Lower lobe of right lung (tissue), 2 donors: ENCODE data around the gene LTO1. TPM values are rescaled to one million over a fixed set of nuclear protein-coding genes. Genes with fewer than 3 reads are reported as not detected.

ENCODE experiments used
- ATAC-seq, 2 donors: fragments of 200-7000 bp; cut with Tn5 transposase; one replicate each; pipeline ENCODE4 v1.9.1; 2020 to 2022; ENCODE audit warnings: mild to moderate bottlenecking in 2 of 2, moderate library complexity in 2 of 2
- DNase-seq: peaks from one replicate; pipeline ENCODE4 v3.0.0-alpha.2; 2020
- H3K27ac ChIP-seq: fragments of 200-600 bp; one replicate; pipeline ENCODE4 v1.8.0; 2022
- H3K27me3 ChIP-seq: fragments of 200-600 bp; one replicate; pipeline ENCODE4 v1.8.0; 2022; ENCODE audit warnings: low read depth
- H3K36me3 ChIP-seq: fragments of 200-600 bp; one replicate; pipeline ENCODE4 v1.8.0; 2022; ENCODE audit warnings: mild to moderate bottlenecking
- H3K4me1 ChIP-seq: fragments of 200-600 bp; one replicate; pipeline ENCODE4 v1.8.0; 2022
- H3K4me3 ChIP-seq: fragments of 200-600 bp; one replicate; pipeline ENCODE4 v1.8.0; 2022; ENCODE audit warnings: mild to moderate bottlenecking
- H3K9me3 ChIP-seq: fragments of 200-600 bp; one replicate; pipeline ENCODE4 v1.8.0; 2022
- intact Hi-C: fragments of 100-400 bp; cut with DNase I; formaldehyde crosslinking; loops from one replicate; pipeline ENCODE4 v1.11.0; 2022
- total RNA-seq: library from RNA; stranded (reverse); fragmentation: NEBNext Ultra II Directional; extraction: Animal tissue kit (Norgen Biotek cat#: 25700); gene quantifications from one replicate; pipeline ENCODE4 v1.2.1, GENCODE V29; 2021
- TF ChIP-seq, protein P1 (sequence below): fragments of 200-600 bp; IDR thresholded peaks from one replicate; pipeline ENCODE4 v1.8.0; 2022; ENCODE audit warnings: antibody characterized with exemption, mild to moderate bottlenecking
- donor health status: DM: no; HTN: yes; CAD: no; lungs with severe emphysema.

The LTO1 gene
- total RNA-seq, 1 donor from 2014 or later, result 23.7 TPM

- peaks cover 6% of the 10 kb centered on the region for H3K4me1 ChIP-seq
- TF ChIP-seq, protein P1, sequence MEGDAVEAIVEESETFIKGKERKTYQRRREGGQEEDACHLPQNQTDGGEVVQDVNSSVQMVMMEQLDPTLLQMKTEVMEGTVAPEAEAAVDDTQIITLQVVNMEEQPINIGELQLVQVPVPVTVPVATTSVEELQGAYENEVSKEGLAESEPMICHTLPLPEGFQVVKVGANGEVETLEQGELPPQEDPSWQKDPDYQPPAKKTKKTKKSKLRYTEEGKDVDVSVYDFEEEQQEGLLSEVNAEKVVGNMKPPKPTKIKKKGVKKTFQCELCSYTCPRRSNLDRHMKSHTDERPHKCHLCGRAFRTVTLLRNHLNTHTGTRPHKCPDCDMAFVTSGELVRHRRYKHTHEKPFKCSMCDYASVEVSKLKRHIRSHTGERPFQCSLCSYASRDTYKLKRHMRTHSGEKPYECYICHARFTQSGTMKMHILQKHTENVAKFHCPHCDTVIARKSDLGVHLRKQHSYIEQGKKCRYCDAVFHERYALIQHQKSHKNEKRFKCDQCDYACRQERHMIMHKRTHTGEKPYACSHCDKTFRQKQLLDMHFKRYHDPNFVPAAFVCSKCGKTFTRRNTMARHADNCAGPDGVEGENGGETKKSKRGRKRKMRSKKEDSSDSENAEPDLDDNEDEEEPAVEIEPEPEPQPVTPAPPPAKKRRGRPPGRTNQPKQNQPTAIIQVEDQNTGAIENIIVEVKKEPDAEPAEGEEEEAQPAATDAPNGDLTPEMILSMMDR, result no peak
- no peak overlapping the region for H3K4me3 ChIP-seq
- H3K9me3 ChIP-seq, result no peaks in the 10 kb centered on the region
- intact Hi-C loops, result loop anchor here (10.0 kb wide), 1 partner anchor 202 kb away; no protein-coding TSS in a partner anchor
- DNase-seq, result no peak
- no peaks in the 10 kb centered on the region for H3K36me3 ChIP-seq
- peaks cover 20% of the 10 kb centered on the region for H3K27me3 ChIP-seq
- ATAC-seq, result no peak
- no peak overlapping the region for H3K27ac ChIP-seq
Measured at GRCh38 chr11:69682681-69683326, 7.7 kb upstream of the LTO1 start.

GRCh38 chr11:69682221-69682620, 7.1 kb upstream of the LTO1 start:
- Histone ChIP-seq H3K27ac (no peak overlapping the region), H3K36me3 (no peaks in the 10 kb centered on the region), H3K4me1 (peaks cover 6% of the 10 kb centered on the region), H3K4me3 (no peak overlapping the region), H3K9me3 (no peaks in the 10 kb centered on the region), H3K27me3 (peaks cover 19% of the 10 kb centered on the region)
- no peak for ATAC-seq
- DNase-seq, result no peak
- TF ChIP-seq, protein P1, result no peak
- intact Hi-C loops, result loop anchor here (10.0 kb wide), 1 partner anchor 203 kb away; no protein-coding TSS in a partner anchor

GRCh38 chr11:69680688-69681087, 5.5 kb upstream of the LTO1 start:
- H3K27me3 ChIP-seq, result peaks cover 8% of the 10 kb centered on the region
- TF ChIP-seq, protein P1, result no peak
- no peaks in the 10 kb centered on the region for H3K9me3 ChIP-seq
- H3K27ac ChIP-seq, result no peak overlapping the region
- H3K36me3 ChIP-seq, result no peaks in the 10 kb centered on the region
- no peak for ATAC-seq
- H3K4me3 ChIP-seq, result no peak overlapping the region
- intact Hi-C loops, result loop anchor here (10.0 kb wide), 1 partner anchor 204 kb away; no protein-coding TSS in a partner anchor
- peaks cover 1% of the 10 kb centered on the region for H3K4me1 ChIP-seq
- DNase-seq, result no peak

DNA sequence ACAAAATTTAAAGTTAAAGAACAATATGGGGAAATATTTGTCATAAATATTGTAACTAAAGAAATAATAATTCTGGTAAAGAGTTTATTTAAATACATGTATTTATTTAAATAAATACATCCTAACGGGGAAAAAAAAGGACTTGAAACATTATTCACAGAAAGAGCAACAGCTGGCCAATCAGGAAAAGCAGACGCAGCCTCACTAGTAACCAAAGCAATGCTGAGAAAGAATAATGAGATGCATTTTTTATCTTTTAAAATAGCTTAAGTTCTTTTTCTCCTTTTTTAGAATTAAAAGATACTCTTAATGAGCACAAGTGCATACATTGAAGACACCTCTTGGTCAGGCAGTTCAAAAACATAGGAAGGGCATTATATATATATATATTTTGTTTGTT, 2.6 kb upstream of the LTO1 start:
- H3K4me3 ChIP-seq, result no peak overlapping the region
- DNase-seq (no peak), ATAC-seq (no peak)
- peaks cover 4% of the 10 kb centered on the region for H3K36me3 ChIP-seq
- no peak overlapping the region for H3K27ac ChIP-seq
- no peaks in the 10 kb centered on the region for H3K9me3 ChIP-seq
- TF ChIP-seq, protein P1, result no peak
- peaks cover 18% of the 10 kb centered on the region for H3K4me1 ChIP-seq
- intact Hi-C loops, result no loop called here
- H3K27me3 ChIP-seq, result no peaks in the 10 kb centered on the region

- Histone ChIP-seq H3K36me3 (peaks cover 38% of the 10 kb centered on the region), H3K4me1 (peaks cover 26% of the 10 kb centered on the region), H3K27ac (peak overlapping the region; percentile 91), H3K9me3 (no peaks in the 10 kb centered on the region), H3K27me3 (no peaks in the 10 kb centered on the region), H3K4me3 (peak overlapping the region; percentile 99)
- TF ChIP-seq, protein P1, result no peak
- intact Hi-C loops, result no loop called here
- DNase-seq (no peak), ATAC-seq (peak; percentile 1)
Measured at GRCh38 chr11:69674267-69674885, 777 bp downstream of the LTO1 start.
